HG03139 (cell line): Measurements from ENCODE around the gene MYO7B.

ENCODE experiments used
- ATAC-seq: cut with Tn5 transposase; IDR thresholded peaks from one replicate; pipeline ENCODE4 v1.9.1; 2021; ENCODE audit not compliant: unreplicated experiment

The MYO7B gene

DNA sequence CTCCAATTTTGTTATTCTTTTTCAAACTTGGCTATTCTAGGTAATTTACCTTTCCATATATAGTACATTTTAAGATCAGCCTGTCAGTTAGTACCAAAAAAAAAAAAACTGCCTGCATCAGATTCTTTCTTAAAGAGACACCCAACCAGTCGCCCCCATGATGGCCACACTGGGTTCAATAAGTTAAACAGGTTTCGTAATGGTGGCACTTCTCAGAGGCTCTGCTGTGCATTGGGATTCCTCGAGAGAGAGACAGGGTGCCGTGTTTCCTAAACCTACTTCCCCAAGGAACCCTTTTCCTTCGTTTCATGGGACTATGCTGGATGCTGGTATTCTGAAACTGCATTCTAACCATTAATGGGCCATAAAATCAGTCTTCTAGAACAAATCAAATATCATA, 37.4 kb downstream of the MYO7B start:
- no peak for ATAC-seq

- no peak for ATAC-seq
Measured at GRCh38 chr2:127573298-127573697, 37.8 kb downstream of the MYO7B start.

GRCh38 chr2:127573771-127574170, 38.3 kb downstream of the MYO7B start:
- no peak for ATAC-seq

DNA sequence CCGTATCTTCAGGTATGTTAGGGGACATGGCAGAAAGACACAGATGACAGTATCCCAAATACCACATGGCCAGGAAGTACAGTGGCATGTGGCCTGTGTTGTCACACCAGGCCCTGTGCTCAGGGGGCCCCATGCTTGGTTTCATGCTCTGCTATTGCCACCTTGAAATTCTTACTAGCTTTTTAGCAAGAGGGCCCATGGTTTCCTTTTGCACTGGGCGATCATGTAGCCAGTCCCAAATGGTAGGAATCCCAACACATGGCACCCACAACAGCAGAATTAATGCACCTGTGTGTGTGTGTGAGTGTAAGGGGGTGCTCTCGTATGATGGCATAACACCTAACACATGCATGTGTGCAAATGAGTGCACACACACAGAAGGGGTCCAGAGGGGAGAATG, 39.2 kb downstream of the MYO7B start:
- ATAC-seq = no peak

DNA sequence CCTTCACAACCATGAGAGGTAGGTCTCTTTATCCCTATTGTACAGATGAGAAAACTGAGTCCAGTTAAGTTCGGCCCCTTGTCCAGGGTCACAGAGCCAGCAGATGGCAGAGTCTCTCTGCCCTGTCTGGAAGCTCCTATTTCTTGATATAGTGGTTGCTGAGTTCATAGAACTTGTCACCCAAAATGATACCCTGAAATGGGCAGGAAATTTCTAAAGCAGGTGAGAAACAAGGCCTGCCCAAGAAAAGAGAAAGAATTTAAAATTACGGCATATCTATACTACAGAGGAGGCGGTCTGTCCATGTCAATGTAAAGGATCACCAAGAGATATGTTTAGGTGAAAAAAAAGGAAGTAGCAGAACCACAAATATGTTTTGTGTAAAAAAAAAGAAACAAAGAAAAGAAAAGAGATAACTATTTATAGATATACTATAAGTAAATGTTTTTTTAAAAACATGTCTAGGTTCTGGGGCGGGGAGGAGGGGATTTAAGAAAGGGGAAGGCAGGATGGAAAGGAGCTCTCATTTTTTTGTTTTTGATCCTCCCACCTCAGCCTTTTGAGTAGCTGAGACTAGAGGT, 39.8 kb downstream of the MYO7B start:
- no peak for ATAC-seq

- ATAC-seq = no peak
Measured at GRCh38 chr2:127575941-127576432, 40.5 kb downstream of the MYO7B start.

DNA sequence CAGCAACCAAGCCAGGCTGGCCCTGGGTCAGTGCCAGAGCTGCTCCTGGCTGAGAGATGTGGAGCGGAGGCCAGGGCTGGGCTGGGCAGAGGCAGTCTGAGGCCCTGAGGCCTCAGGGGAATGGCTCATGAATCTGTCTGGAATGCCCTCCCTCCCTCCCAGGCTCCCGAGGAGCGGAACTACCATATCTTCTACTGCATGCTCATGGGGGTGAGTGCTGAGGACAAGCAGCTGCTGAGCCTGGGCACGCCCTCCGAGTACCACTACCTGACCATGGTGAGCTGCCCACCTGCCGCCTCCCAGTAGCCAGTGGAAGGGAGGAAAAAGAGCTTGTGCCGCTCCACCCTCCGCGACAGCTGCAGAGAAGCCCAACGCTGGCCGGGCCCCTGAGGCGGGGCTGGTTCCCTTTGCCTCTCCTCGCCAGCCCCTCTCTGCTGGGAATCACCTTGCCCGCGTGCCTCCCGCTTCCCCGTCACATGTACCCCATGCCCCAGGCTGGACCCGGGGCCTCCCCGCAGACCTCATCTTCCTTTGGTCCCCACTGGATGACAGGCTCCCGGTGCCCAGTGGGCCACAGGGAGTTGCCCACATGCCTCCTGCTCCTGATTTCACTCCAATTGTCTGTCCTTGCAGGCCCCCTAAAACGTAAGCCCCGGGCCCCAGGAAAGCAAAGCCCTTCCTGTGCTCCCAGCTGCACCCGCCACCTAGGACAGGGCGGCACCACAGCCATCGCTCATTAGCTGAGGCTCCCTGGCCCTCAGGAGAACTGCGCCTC, 41.1 kb downstream of the MYO7B start:
- ATAC-seq = no peak

DNA sequence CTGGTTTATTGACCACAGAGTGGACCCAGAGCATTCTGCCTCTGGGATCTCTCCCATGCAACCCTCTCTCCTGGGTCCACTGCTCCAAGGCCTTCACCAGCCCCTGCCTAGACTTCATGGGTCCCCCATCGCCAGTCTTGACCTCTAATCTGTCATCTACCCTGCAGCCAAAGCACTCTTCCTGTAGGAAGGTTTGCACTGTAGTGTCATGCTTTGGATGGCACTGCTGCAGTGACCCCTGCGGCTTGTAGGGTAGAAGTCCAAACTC, 41.7 kb downstream of the MYO7B start:
- ATAC-seq = no peak

DNA sequence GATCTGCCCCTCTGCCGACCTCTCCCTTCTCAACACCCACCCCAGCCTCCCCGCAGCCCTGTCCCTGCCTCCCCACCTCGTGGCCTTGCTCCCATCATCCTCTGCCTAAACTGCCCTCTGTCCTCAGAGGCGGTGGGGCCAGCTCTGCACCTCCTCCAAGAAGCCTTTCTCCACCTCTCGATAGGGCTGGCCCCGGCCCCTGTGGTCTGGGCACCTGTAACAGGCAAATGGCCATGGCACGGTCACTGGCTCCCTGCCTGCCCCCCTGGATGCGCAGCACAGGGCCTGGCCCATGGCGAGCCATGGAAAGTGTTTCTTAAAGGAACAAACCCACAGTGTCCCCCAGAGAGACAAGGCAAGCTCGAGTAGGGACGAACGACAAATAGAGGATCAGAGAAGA, 42.0 kb downstream of the MYO7B start:
- no peak for ATAC-seq

GRCh38 chr2:127577973-127578372, 42.5 kb downstream of the MYO7B start:
- ATAC-seq = no peak

- ATAC-seq = no peak
Measured at GRCh38 chr2:127578411-127578810, 42.9 kb downstream of the MYO7B start.

DNA sequence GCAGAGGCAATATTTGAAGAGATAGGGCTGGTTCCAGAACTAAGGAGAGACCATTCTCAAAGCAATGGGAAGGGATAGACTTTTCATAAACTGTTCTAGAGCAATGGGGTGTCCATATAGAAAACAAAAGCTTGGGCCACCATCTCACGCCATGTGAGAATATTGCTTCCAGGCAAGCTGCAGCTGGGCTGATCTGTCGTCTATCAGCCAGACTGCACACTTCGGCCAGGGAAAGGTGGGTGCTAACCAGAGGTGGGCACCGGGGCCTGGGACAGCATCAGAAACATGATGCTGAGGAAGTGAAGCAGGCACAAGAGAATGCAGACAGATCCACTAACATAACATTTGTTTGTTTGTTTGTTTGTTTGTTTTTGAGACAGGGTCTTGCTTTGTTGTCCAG, 43.7 kb downstream of the MYO7B start:
- ATAC-seq = no peak

DNA sequence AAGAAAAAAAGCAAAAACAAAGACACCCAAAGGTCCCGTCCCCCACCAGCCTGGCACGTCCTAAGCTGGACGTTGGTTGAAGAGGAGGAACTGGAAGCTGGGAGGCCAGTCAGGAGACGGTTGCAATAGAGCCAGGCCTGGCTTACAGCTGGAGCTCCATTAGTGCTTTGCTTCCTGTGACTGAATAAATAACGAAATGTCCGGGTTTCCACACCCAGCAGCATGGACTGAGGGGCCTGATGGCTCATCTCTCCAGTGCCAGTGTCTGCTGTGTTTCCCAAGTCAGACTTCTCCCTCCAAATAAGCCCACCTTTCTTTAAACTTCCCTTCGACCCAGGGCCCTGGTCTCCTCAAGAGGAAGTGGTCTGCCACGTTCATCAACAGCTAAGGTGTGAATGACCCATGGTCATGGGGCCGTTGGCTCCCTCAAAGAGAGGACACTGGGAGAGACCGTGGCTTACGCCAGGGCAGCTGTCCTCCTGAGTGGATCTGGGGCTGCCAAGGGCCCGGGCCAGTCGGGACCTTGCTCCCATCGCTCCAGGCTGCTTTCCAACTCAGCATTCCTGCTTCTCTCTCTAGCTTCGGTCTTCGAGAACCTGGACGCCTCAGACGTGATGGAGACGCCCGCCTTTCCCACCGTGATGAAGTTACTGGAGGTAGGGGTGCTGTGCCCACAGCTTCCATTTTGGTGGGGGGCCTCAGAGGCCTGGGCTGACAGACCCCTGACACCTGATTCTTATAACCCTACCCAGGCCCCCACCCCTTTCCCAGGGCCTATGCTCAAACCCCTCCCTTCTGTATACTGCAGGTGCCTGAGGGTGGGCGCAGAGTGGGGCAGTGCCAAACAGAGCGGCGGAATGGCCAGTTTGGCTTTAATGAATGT, 44.9 kb downstream of the MYO7B start:
- ATAC-seq = no peak

DNA sequence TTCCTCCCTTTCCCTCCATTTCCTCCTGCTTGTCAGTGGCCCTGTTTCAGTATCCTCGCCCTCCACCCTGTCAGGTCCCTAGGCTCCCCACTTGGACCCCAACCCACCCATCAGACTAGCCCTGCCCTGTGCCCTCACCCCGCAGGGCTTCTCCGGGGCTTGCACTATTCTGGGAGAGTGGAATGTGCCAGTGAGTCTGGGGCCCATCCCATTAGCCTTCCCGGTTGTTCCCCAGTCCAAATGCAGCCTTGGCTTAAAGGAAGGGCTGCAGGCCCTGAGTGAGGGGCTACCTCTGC, 45.5 kb downstream of the MYO7B start:
- no peak for ATAC-seq

DNA sequence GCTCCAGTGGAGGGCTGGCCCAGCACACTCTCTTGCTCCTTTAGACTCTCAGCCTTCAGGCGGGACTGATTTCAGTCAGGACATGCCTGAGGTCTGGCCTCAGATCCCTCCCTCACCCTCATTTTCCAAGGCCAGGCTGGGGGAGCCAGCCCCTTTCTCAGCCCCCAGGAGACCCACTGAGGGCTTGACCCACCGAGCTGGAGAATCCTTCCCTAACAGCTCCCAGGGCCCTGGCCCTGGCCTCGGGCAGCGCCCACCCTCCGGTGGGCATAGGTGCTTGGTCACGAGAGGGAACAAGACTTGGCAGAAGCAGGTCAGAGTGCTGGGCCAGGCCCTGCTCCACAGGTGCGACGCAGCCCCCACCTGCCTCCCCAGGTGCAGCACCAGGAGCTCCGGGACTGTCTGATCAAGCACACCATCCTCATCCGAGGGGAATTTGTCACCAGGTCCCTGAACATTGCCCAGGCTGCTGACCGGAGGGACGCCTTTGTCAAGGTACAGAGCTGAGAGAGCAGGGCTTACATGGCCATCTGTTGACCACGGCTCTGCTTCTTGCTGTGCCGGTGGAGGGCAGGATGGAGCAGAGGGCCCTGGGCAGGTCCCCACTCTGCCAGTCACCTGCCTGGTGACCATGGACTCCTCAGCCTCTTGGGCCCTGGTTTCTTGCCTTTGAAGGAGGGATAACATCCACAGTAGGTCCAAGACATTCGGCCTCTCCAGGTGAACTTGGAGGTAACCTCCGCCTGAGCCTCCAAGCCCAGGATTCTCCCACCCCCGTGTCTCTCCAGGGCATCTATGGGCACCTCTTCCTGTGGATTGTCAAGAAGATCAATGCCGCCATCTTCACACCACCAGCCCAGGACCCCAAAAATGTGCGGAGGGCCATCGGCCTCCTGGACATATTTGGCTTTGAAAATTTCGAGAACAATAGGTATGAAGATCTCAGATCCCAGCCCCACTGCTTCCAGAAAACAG, 46.3 kb downstream of the MYO7B start:
- ATAC-seq = no peak

- no peak for ATAC-seq
Measured at GRCh38 chr2:127582863-127583861, 47.7 kb downstream of the MYO7B start.

DNA sequence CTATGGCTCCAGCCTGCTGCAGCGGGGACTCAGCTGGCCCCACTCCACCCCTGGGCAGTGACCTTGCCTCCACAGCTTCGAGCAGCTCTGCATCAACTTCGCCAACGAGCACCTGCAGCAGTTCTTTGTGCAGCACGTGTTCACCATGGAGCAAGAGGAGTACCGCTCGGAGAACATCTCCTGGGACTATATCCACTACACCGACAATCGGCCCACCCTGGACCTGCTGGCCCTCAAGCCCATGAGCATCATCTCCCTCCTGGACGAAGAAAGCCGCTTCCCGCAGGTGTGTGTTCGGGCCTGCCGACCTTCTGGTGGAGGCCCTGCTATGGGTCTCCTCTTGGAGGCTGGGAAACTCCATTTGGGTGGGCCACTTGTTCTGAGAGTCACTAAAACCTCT, 48.6 kb downstream of the MYO7B start:
- no peak for ATAC-seq

- ATAC-seq = no peak
Measured at GRCh38 chr2:127584516-127585033, 49.1 kb downstream of the MYO7B start.

GRCh38 chr2:127585270-127585807, 49.9 kb downstream of the MYO7B start:
- no peak for ATAC-seq
